Mucosa of descending colon (tissue), 3 donors: Measurements from ENCODE around the gene ARL15. TPM values are rescaled to one million over a fixed set of nuclear protein-coding genes. Genes with fewer than 3 reads are reported as not detected.

Experiments
- ATAC-seq: fragments of 200-7000 bp; cut with Tn5 transposase; one replicate; pipeline ENCODE4 v1.9.1; 2020; ENCODE audit warnings: mild to moderate bottlenecking, moderate library complexity
- DNase-seq, 3 donors: peaks; one replicate each; pipeline ENCODE4 v3.0.0-alpha.2; 2020
- H3K36me3 ChIP-seq: fragments of 200-600 bp; one replicate; pipeline ENCODE4 v1.8.0; 2021; ENCODE audit warnings: low read depth, mild to moderate bottlenecking
- H3K4me1 ChIP-seq: fragments of 200-600 bp; one replicate; pipeline ENCODE4 v1.8.0; 2021; ENCODE audit warnings: low read depth, mild to moderate bottlenecking
- H3K4me3 ChIP-seq: fragments of 200-600 bp; one replicate; pipeline ENCODE4 v1.8.0; 2021; ENCODE audit warnings: mild to moderate bottlenecking
- H3K9me3 ChIP-seq: fragments of 200-600 bp; one replicate; pipeline ENCODE4 v1.8.0; 2021; ENCODE audit warnings: mild to moderate bottlenecking
- intact Hi-C, 2 donors: fragments of 100-400 bp; cut with DNase I in 1 of 2; cut with micrococcal nuclease in 1 of 2; formaldehyde crosslinking; loops; one replicate each; pipeline versions ENCODE4 v1.11.0 to v1.11.1; 2022; cut with DNase I, micrococcal nuclease
- total RNA-seq, 3 donors: library from RNA; stranded (reverse); fragmentation: NEBNext Ultra II Directional in 2 of 3; extraction: Animal tissue kit (Norgen Biotek cat#: 25700) in 2 of 3; gene quantifications; one replicate each; pipeline versions ENCODE4 v1.2.1 to v1.2.4, GENCODE V29; 2021 to 2023
- TF ChIP-seq, protein P1 (sequence below): fragments of 200-600 bp; IDR thresholded peaks from one replicate; pipeline ENCODE4 v1.8.0; 2022; ENCODE audit warnings: antibody characterized with exemption, mild to moderate bottlenecking
- donor health status: DM: no; HTN: no; CAD: no; lungs with moderate emphysema.
- donor health status: DM: no; HTN: no; CAD: no.
- donor health status: DM: no; HTN: yes; CAD: no.

Gene ARL15
- total RNA-seq, 3 donors from 2014 or later = 21.2 to 34.8 (median 30.1) TPM

GRCh38 chr5:54221135-54221534 is 89.2 kb downstream of the ARL15 start:
- H3K4me1 ChIP-seq = no peaks in the 10 kb centered on the region
- no peak for ATAC-seq
- H3K9me3 ChIP-seq = no peaks in the 10 kb centered on the region
- no peaks in the 10 kb centered on the region for H3K36me3 ChIP-seq
- TF ChIP-seq, protein P1, sequence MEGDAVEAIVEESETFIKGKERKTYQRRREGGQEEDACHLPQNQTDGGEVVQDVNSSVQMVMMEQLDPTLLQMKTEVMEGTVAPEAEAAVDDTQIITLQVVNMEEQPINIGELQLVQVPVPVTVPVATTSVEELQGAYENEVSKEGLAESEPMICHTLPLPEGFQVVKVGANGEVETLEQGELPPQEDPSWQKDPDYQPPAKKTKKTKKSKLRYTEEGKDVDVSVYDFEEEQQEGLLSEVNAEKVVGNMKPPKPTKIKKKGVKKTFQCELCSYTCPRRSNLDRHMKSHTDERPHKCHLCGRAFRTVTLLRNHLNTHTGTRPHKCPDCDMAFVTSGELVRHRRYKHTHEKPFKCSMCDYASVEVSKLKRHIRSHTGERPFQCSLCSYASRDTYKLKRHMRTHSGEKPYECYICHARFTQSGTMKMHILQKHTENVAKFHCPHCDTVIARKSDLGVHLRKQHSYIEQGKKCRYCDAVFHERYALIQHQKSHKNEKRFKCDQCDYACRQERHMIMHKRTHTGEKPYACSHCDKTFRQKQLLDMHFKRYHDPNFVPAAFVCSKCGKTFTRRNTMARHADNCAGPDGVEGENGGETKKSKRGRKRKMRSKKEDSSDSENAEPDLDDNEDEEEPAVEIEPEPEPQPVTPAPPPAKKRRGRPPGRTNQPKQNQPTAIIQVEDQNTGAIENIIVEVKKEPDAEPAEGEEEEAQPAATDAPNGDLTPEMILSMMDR = no peak
- DNase-seq = no peak
- H3K4me3 ChIP-seq = no peak overlapping the region
- intact Hi-C loops = no loop called here

- intact Hi-C loops = no loop called here
- ATAC-seq = no peak
- Histone ChIP-seq H3K9me3 (no peaks in the 10 kb centered on the region), H3K4me3 (no peak overlapping the region), H3K36me3 (no peaks in the 10 kb centered on the region), H3K4me1 (no peaks in the 10 kb centered on the region)
- TF ChIP-seq, protein P1 = no peak
- no peak for DNase-seq
These were observed 89.9 kb downstream of the ARL15 start for GRCh38 chr5:54220230-54221040.

GRCh38 chr5:54217826-54218503 is 92.4 kb downstream of the ARL15 start:
- intact Hi-C loops = loop anchor here (10.0 kb wide), 1 partner anchor 743 kb away; no protein-coding TSS in a partner anchor
- H3K9me3 ChIP-seq = no peaks in the 10 kb centered on the region
- no peaks in the 10 kb centered on the region for H3K36me3 ChIP-seq
- H3K4me3 ChIP-seq = no peak overlapping the region
- TF ChIP-seq, protein P1 = peak; percentile 65
- ATAC-seq = peak; percentile 77
- peak in 1 of 3 donors; percentile 70 for DNase-seq
- no peaks in the 10 kb centered on the region for H3K4me1 ChIP-seq

- no peak for DNase-seq
- H3K4me1 ChIP-seq = no peaks in the 10 kb centered on the region
- no peak for ATAC-seq
- no peaks in the 10 kb centered on the region for H3K9me3 ChIP-seq
- TF ChIP-seq, protein P1 = no peak
- H3K36me3 ChIP-seq = no peaks in the 10 kb centered on the region
- H3K4me3 ChIP-seq = no peak overlapping the region
- intact Hi-C loops = loop anchor here (10.0 kb wide), 1 partner anchor 740 kb away; no protein-coding TSS in a partner anchor
These were observed 95.1 kb downstream of the ARL15 start for GRCh38 chr5:54215233-54215736.

DNA sequence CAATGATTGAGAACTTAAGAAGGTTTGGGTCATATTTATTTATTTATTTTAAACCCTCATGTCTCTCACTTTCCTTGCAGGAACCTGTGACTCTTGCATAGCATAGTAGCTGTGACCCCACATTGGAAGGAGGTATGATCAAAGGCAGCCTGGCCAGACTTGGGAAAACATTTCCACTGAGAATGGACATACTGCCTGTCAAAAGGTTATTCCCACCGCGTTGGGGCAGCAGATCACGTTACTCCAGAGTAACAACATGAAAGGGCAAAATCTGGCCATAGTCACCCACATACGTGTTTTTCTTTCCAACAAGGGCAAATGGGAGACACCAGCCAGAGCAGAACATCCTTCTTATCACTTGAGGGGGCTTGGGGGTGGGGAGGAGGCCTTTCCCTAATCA is 95.7 kb downstream of the ARL15 start:
- no peak for DNase-seq
- H3K36me3 ChIP-seq = no peaks in the 10 kb centered on the region
- TF ChIP-seq, protein P1 = no peak
- no peaks in the 10 kb centered on the region for H3K4me1 ChIP-seq
- ATAC-seq = no peak
- no peak overlapping the region for H3K4me3 ChIP-seq
- H3K9me3 ChIP-seq = no peaks in the 10 kb centered on the region
- intact Hi-C loops = loop anchor here (10.0 kb wide), 1 partner anchor 740 kb away; no protein-coding TSS in a partner anchor
